ENCODE results near the gene NF1.

DNA sequence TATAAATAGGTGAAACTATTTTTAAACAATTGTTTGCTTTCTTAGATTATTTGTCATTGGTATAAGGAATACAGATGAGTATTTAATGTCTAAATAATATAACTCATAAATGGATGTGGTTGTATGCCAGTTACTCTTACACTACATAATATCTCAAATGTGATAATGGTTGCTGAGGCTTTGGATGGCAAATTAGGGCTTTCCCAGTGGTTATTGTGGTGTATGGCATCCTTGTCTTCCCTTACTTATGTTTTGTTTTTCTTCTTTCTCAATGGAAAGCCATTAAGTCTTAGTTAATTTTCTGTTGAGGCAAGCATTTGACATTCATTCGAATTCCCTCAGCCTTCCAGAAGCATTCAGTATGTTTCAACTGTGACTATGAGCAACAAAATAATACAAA is 191.8 kb downstream of the NF1 start:
- TF ChIP-seq EP300 (IDR thresholded peaks at IDR 0.05), result no peak
- TF ChIP-seq, protein P1, sequence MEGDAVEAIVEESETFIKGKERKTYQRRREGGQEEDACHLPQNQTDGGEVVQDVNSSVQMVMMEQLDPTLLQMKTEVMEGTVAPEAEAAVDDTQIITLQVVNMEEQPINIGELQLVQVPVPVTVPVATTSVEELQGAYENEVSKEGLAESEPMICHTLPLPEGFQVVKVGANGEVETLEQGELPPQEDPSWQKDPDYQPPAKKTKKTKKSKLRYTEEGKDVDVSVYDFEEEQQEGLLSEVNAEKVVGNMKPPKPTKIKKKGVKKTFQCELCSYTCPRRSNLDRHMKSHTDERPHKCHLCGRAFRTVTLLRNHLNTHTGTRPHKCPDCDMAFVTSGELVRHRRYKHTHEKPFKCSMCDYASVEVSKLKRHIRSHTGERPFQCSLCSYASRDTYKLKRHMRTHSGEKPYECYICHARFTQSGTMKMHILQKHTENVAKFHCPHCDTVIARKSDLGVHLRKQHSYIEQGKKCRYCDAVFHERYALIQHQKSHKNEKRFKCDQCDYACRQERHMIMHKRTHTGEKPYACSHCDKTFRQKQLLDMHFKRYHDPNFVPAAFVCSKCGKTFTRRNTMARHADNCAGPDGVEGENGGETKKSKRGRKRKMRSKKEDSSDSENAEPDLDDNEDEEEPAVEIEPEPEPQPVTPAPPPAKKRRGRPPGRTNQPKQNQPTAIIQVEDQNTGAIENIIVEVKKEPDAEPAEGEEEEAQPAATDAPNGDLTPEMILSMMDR (IDR thresholded peaks at IDR 0.05), result no peak
- no peak for TF ChIP-seq POLR2A (IDR thresholded peaks at IDR 0.05)

Measured in tibial nerve (tissue), 4 donors.